ENCODE data around the gene OR2S2. TPM values are rescaled to one million over a fixed set of nuclear protein-coding genes. Genes with fewer than 3 reads are reported as not detected.

Gene OR2S2
- total and polyA plus RNA-seq, 2 donors (not counting 1 experiment from before 2014, with no cell fraction given): not detected

DNA sequence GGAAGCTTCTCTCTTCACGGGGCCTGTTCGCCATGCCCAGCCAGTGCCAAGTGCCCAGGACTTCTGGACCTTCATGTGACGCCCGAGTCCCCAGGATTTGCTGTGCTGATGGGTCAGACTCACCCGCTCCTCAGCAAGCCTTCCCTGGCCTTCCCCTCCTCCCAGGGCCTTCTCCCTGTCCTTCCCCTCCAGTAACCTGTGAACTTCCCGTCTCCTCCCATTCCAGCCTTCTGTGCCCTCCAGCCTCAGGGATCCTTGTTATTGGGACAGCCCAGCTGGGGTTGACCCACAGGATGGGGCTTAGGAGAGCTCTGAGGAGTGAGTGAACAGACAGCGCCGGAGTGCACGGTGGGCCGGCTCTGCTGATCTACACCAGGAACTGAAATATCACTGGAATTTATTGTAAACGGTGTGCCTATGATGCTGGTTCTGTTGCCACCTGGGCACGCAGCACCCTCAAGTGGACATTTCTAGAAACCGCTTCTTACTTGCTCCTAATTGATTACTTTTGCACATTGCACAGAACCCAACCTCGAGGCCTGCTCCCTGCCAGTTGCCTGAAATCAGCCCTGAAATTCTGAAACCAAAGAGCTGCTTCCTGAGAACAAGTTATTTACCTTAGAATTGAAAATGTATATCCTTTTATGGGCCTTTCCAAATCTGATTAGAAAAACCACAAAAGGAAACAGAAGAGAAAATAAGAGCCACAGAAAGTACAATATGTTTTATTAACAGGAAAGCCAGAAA, 47.2 kb downstream of the OR2S2 start:
- no peak for ATAC-seq (ENCODE audit: low read depth)
- Histone ChIP-seq H3K9me3 (ENCODE audit: control extremely low read depth in 1 of 3, control insufficient read depth in 2 of 3, insufficient read depth in 1 of 3, low read length in 2 of 3) (no peaks in the 10 kb centered on the region), H3K79me2 (ENCODE audit: control insufficient read depth, insufficient read depth, low read length) (no peaks in the 10 kb centered on the region), H3K4me3 (ENCODE audit: control extremely low read depth in 1 of 5, extremely low read depth in 1 of 5, insufficient read depth in 1 of 5, low read depth in 2 of 5, low read length in 4 of 5) (no peak overlapping the region), H3K4me2 (replicated peaks; ENCODE audit: low read depth, low read length, poor library complexity, severe bottlenecking) (no peak overlapping the region), H2AFZ (ENCODE audit: insufficient read depth, low read depth, low read length, poor library complexity, severe bottlenecking) (no peak overlapping the region), H3K27me3 (replicated peaks in 1 of 4; ENCODE audit: control extremely low read depth in 1 of 4, control insufficient read depth in 3 of 4, insufficient read depth in 4 of 4, low read length in 3 of 4) (peaks cover 0 to 13% (median 3%) of the 10 kb centered on the region in 4 experiments), H4K20me1 (ENCODE audit: control insufficient read depth, insufficient read depth, low read length, poor library complexity, severe bottlenecking) (no peaks in the 10 kb centered on the region), H3K36me3 (replicated peaks in 1 of 2; ENCODE audit: control extremely low read depth in 1 of 2, control insufficient read depth in 1 of 2, extremely low read depth in 1 of 2, insufficient read depth in 2 of 2, low read length in 1 of 2) (no peaks in the 10 kb centered on the region), H3K27ac (ENCODE audit: low read length in 2 of 2) (no peak overlapping the region), H3K9ac (ENCODE audit: low read length) (no peak overlapping the region), H3K4me1 (ENCODE audit: control insufficient read depth in 2 of 2, insufficient read depth in 2 of 2, low read length in 2 of 2) (peaks cover 4 to 7% of the 10 kb centered on the region in 2 donors)
- intact Hi-C loops (cut with micrococcal nuclease): no loop called here
- peaks cover 7% of the 10 kb centered on the region for H3K4me1 Mint-ChIP-seq
- no peaks in the 10 kb centered on the region for H3K9me3 Mint-ChIP-seq (ENCODE audit: insufficient read depth)
- CTCF ChIA-PET: interaction anchor here (0.5 to 1.6 kb wide), 4 partner anchors 7 to 48 kb away, joined by 4 read pairs; no protein-coding TSS in a partner anchor
- peak; percentile 40 for DNase-seq
- no peak overlapping the region for H3K4me3 Mint-ChIP-seq
- WGBS (ENCODE audit: insufficient coverage): 56% methylated on average over 11 of the region's 14 CpGs
- H3K27ac Mint-ChIP-seq: no peak overlapping the region
- peaks cover 21% of the 10 kb centered on the region for H3K27me3 Mint-ChIP-seq
- TF ChIP-seq, protein P1, sequence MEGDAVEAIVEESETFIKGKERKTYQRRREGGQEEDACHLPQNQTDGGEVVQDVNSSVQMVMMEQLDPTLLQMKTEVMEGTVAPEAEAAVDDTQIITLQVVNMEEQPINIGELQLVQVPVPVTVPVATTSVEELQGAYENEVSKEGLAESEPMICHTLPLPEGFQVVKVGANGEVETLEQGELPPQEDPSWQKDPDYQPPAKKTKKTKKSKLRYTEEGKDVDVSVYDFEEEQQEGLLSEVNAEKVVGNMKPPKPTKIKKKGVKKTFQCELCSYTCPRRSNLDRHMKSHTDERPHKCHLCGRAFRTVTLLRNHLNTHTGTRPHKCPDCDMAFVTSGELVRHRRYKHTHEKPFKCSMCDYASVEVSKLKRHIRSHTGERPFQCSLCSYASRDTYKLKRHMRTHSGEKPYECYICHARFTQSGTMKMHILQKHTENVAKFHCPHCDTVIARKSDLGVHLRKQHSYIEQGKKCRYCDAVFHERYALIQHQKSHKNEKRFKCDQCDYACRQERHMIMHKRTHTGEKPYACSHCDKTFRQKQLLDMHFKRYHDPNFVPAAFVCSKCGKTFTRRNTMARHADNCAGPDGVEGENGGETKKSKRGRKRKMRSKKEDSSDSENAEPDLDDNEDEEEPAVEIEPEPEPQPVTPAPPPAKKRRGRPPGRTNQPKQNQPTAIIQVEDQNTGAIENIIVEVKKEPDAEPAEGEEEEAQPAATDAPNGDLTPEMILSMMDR (IDR thresholded peaks at IDR 0.05): peak; percentile 20
- TF ChIP-seq EZH2 (IDR thresholded peaks at IDR 0.05; ENCODE audit: borderline replicate concordance, insufficient read depth, low read depth, low read length, poor library complexity, severe bottlenecking): no peak
- POLR2A ChIA-PET: no interaction called here
